HepG2 (cell line): ENCODE data around the gene MAP2K1. TPM values are rescaled to one million over a fixed set of nuclear protein-coding genes. Genes with fewer than 3 reads are reported as not detected.

Source experiments
- CHD4 ChIP-seq: fragments of 200-600 bp; sonication (generic); IDR thresholded peaks from 2 replicates; pipeline ENCODE4 v1.7.0; 2017; ENCODE audit warnings: mild to moderate bottlenecking, low read length, borderline replicate concordance
- GATAD2A ChIP-seq: IDR thresholded peaks from 2 replicates; pipeline ENCODE4 v1.6.1; 2016
- GTF3A ChIP-seq: sonication (generic); formaldehyde crosslinking; conservative IDR thresholded peaks from 2 replicates; pipeline ENCODE4 v1.4.0; 2020; ENCODE audit warnings: mild to moderate bottlenecking, missing genetic modification reagents
- HDAC2 ChIP-seq: sonication (generic); formaldehyde crosslinking; IDR thresholded peaks from 2 replicates; pipeline ENCODE4 v1.4.0; 2020; ENCODE audit warnings: missing genetic modification reagents
- MBNL3 ChIP-seq: fragments of 250-450 bp; sonication (Bioruptor Pico); conservative IDR thresholded peaks from 2 replicates; pipeline ENCODE4 v1.8.0; 2022; ENCODE audit warnings: mild to moderate bottlenecking, inconsistent platforms
- MLX ChIP-seq: IDR thresholded peaks from 2 replicates; pipeline ENCODE4 v1.6.1; 2016
- POGK ChIP-seq: sonication (generic); formaldehyde crosslinking; conservative IDR thresholded peaks from 2 replicates; pipeline ENCODE4 v1.8.0; 2022; ENCODE audit warnings: mild to moderate bottlenecking, moderate library complexity, missing genetic modification reagents
- PRDM10 ChIP-seq: sonication (generic); formaldehyde crosslinking; IDR thresholded peaks from 2 replicates; pipeline ENCODE4 v1.4.0; 2020; ENCODE audit warnings: low read depth, missing genetic modification reagents
- SIX4 ChIP-seq: sonication (generic); formaldehyde crosslinking; IDR thresholded peaks from 2 replicates; pipeline ENCODE4 v1.4.0; 2020; ENCODE audit warnings: missing genetic modification reagents
- SP1 ChIP-seq, 2 experiments: fragments of 450-650 bp in 1 of 2; sonication (generic) in 1 of 2; formaldehyde crosslinking in 1 of 2; IDR thresholded peaks; 2 replicates each; pipeline versions ENCODE4 v1.4.0 to v1.6.1; 2016 to 2020; ENCODE audit warnings: missing genetic modification reagents in 1 of 2
- TFAP4 ChIP-seq: sonication (generic); IDR thresholded peaks from 2 replicates; pipeline ENCODE4 v1.6.1; 2016; ENCODE audit warnings: low read depth, borderline replicate concordance
- ZMAT5 ChIP-seq: sonication (generic); formaldehyde crosslinking; IDR thresholded peaks from 2 replicates; pipeline ENCODE4 v1.5.0; 2020; ENCODE audit warnings: mild to moderate bottlenecking, low read depth, missing genetic modification reagents, borderline replicate concordance
- ZNF121 ChIP-seq: sonication (generic); formaldehyde crosslinking; IDR thresholded peaks from 2 replicates; pipeline ENCODE4 v1.5.0; 2020; ENCODE audit warnings: mild to moderate bottlenecking, missing genetic modification reagents
- ZNF343 ChIP-seq: sonication (generic); formaldehyde crosslinking; IDR thresholded peaks from 2 replicates; pipeline ENCODE4 v1.4.0; 2020; ENCODE audit warnings: mild to moderate bottlenecking, missing genetic modification reagents
- ZNF546 ChIP-seq: sonication (generic); formaldehyde crosslinking; conservative IDR thresholded peaks from 2 replicates; pipeline ENCODE4 v1.8.1; 2023; ENCODE audit warnings: mild to moderate bottlenecking, missing genetic modification reagents
- ZNF691 ChIP-seq: sonication (generic); formaldehyde crosslinking; IDR thresholded peaks from 2 replicates; pipeline ENCODE4 v1.4.0; 2020; ENCODE audit warnings: missing genetic modification reagents, low read depth, mild to moderate bottlenecking, borderline replicate concordance
- ZSCAN12 ChIP-seq: sonication (generic); formaldehyde crosslinking; IDR thresholded peaks from 2 replicates; pipeline ENCODE4 v1.9.0; 2021; ENCODE audit warnings: mild to moderate bottlenecking, missing genetic modification reagents
- ZSCAN25 ChIP-seq: sonication (generic); formaldehyde crosslinking; IDR thresholded peaks from 2 replicates; pipeline ENCODE4 v1.8.0; 2022; ENCODE audit warnings: mild to moderate bottlenecking, missing genetic modification reagents
- polyA plus RNA-seq, 8 experiments: library from polyadenylated mRNA; depleted of rRNA in 3 of 8; stranded (reverse) in 7 of 8; unstranded in 1 of 8; fragments of >200 nt; fragmentation: Illumina TruSeq in 4 of 8; extraction: Trizol in 4 of 8; gene quantifications; 2 replicates each; pipeline versions ENCODE4 v1.2.1 to v1.2.3, GENCODE V29; 2011 to 2016; ENCODE audit warnings: low read depth in 4 of 8, missing spikeins in 1 of 8, mixed read lengths in 1 of 8; ENCODE audit not compliant: insufficient read depth in 1 of 8
- total RNA-seq, 5 experiments: library from RNA; depleted of rRNA; stranded (reverse); fragments of >200 nt; fragmentation: Illumina TruSeq; extraction: Trizol; gene quantifications; 2 replicates each; pipeline ENCODE4 v1.2.3, GENCODE V29; 2016; ENCODE audit warnings: low read depth in 1 of 5

MAP2K1 gene
- total and polyA plus RNA-seq, 2 of the 13 experiments (the other 11 are each of a cell fraction or from before 2014, with no cell fraction given), result 24.1 to 49.2 TPM

GRCh38 chr15:66504563-66505429, 118.1 kb downstream of the MAP2K1 start, which contains the start of the genes RPL4 and ZWILCH (continued):
- TF ChIP-seq ZNF691 (CRISPR knock-in tag), result no peak
- no peak for TF ChIP-seq CHD4
- no peak for TF ChIP-seq MBNL3 (CRISPR knock-in tag)
- no peak; the same call in 1 of the 2 replicates for TF ChIP-seq MLX (CRISPR knock-in tag)
- TF ChIP-seq ZSCAN25 (CRISPR knock-in tag), result no peak
- TF ChIP-seq ZNF343 (CRISPR knock-in tag), result no peak
- peak; percentile 30; the same call in 1 of the 2 replicates for TF ChIP-seq GATAD2A (CRISPR knock-in tag)
- peak; percentile 41 for TF ChIP-seq HDAC2 (CRISPR knock-in tag)
- TF ChIP-seq ZSCAN12 (CRISPR knock-in tag), result no peak
- TF ChIP-seq PRDM10 (CRISPR knock-in tag), result no peak
- no peak for TF ChIP-seq SP1 (IDR thresholded peaks at IDR 0.05)
- peak; percentile 36; the same call in 1 of the 2 replicates for TF ChIP-seq SP1 (CRISPR knock-in tag; IDR thresholded peaks at IDR 0.05)
- peak; percentile 100 for TF ChIP-seq ZNF121 (CRISPR knock-in tag)
- TF ChIP-seq POGK (CRISPR knock-in tag), result peak; percentile 43; the same call in 1 of the 2 replicates
- no peak for TF ChIP-seq SIX4 (CRISPR knock-in tag)
- no peak for TF ChIP-seq TFAP4
- no peak for TF ChIP-seq GTF3A
- TF ChIP-seq ZNF546 (CRISPR knock-in tag), result peak; percentile 85
- no peak for TF ChIP-seq ZMAT5 (CRISPR knock-in tag)
